ENCODE measurements around the gene CCDC43.

CCDC43 gene

GRCh38 chr17:44627513-44628242 lies 61.9 kb downstream of the CCDC43 start:
- no peak for DNase-seq (ENCODE audit: low read depth in 3 of 3)

Measured in stimulated activated CD4-positive, alpha-beta T cell treated with anti-CD3 and anti-CD28 coated beads, TNF-alpha, amount 100 ng/mL, for 48 hours (primary cell).